ENCODE results near the gene DOCK1. TPM values are rescaled to one million over a fixed set of nuclear protein-coding genes. Genes with fewer than 3 reads are reported as not detected.

The DOCK1 gene
- polyA plus RNA-seq, 1 of the 3 experiments (the other 2 are of a cell fraction) = 15.5 TPM

GRCh38 chr10:127123626-127124025 is 218.4 kb downstream of the DOCK1 start:
- ChIA-PET CTCF (no interaction called here), POLR2A (no interaction called here)
- H3K9me3 ChIP-seq = no peaks in the 10 kb centered on the region
- H3F3A ChIP-seq (replicated peaks; ENCODE audit: insufficient read depth) = no peaks in the 10 kb centered on the region
- WGBS (ENCODE audit: low lambda C conversion rate) = 97% methylated on average over 6 of the region's 6 CpGs
- no peak overlapping the region for H3K9ac ChIP-seq
- H3K27me3 ChIP-seq (ENCODE audit: insufficient read depth) = no peaks in the 10 kb centered on the region
- H3K9me2 ChIP-seq = no peaks in the 10 kb centered on the region
- H2AFZ ChIP-seq (ENCODE audit: low read depth) = no peak overlapping the region
- H3K27ac ChIP-seq (ENCODE audit: low read depth in 2 of 2, low read length in 1 of 2) = no peak overlapping the region
- peaks cover 7% of the 10 kb centered on the region; the same call in 1 of the 2 replicates for H4K20me1 ChIP-seq (ENCODE audit: insufficient read depth)
- no peak overlapping the region for H3K4me2 ChIP-seq
- peaks cover 10 to 28% of the 10 kb centered on the region in 2 experiments for H3K36me3 ChIP-seq (replicated peaks in 1 of 2; ENCODE audit: control insufficient read depth in 1 of 2, insufficient read depth in 2 of 2, low read length in 1 of 2)
- no peaks in the 10 kb centered on the region for H3K79me2 ChIP-seq (ENCODE audit: insufficient read depth)
- no peak overlapping the region for H3K4me3 ChIP-seq (ENCODE audit: low read depth in 2 of 2, low read length in 1 of 2)
- TF ChIP-seq EZH2phosphoT487 (IDR thresholded peaks at IDR 0.05; ENCODE audit: borderline replicate concordance, low read depth) (no peak), MXI1 (IDR thresholded peaks at IDR 0.05; ENCODE audit: low read depth, low read length) (no peak), SMC3 (IDR thresholded peaks at IDR 0.05; ENCODE audit: low read depth, low read length) (no peak), RXRA (IDR thresholded peaks at IDR 0.05; ENCODE audit: borderline replicate concordance, low read depth) (no peak), EP300 (IDR thresholded peaks at IDR 0.05; ENCODE audit: borderline replicate concordance in 1 of 2, low read depth in 1 of 2, low read length in 1 of 2) (no peak), MEF2A (IDR thresholded peaks at IDR 0.05; ENCODE audit: borderline replicate concordance, low read depth) (no peak), YY1 (IDR thresholded peaks at IDR 0.05; ENCODE audit: low read depth) (no peak), MAX (IDR thresholded peaks at IDR 0.05; ENCODE audit: low read depth) (no peak), FOXJ3 (CRISPR knock-in tag; IDR thresholded peaks at IDR 0.05) (no peak)
- no peak for DNase-seq
- H3K4me1 ChIP-seq (ENCODE audit: control insufficient read depth in 1 of 2, insufficient read depth in 2 of 2, low read depth in 1 of 2, low read length in 1 of 2) = peaks cover 0 to 11% of the 10 kb centered on the region in 2 experiments; a peak in 2 of 4 replicates

- Histone ChIP-seq H3F3A (replicated peaks; ENCODE audit: insufficient read depth) (no peaks in the 10 kb centered on the region), H4K20me1 (ENCODE audit: insufficient read depth) (peaks cover 5% of the 10 kb centered on the region; the same call in 1 of the 2 replicates), H3K4me3 (ENCODE audit: low read depth in 2 of 2, low read length in 1 of 2) (no peak overlapping the region), H2AFZ (ENCODE audit: low read depth) (no peak overlapping the region), H3K9me3 (no peaks in the 10 kb centered on the region), H3K27ac (ENCODE audit: low read depth in 2 of 2, low read length in 1 of 2) (no peak overlapping the region), H3K27me3 (ENCODE audit: insufficient read depth) (no peaks in the 10 kb centered on the region), H3K9ac (no peak overlapping the region), H3K4me2 (no peak overlapping the region), H3K79me2 (ENCODE audit: insufficient read depth) (no peaks in the 10 kb centered on the region), H3K36me3 (replicated peaks in 1 of 2; ENCODE audit: control insufficient read depth in 1 of 2, insufficient read depth in 2 of 2, low read length in 1 of 2) (peaks cover 17 to 33% of the 10 kb centered on the region in 2 experiments), H3K4me1 (ENCODE audit: control insufficient read depth in 1 of 2, insufficient read depth in 2 of 2, low read depth in 1 of 2, low read length in 1 of 2) (peaks cover 0 to 5% of the 10 kb centered on the region in 2 experiments; a peak in 2 of 4 replicates), H3K9me2 (no peaks in the 10 kb centered on the region)
- ChIA-PET CTCF (interaction anchor here (1.1 kb wide), 1 partner anchor 18 kb away, joined by 3 read pairs; no protein-coding TSS in a partner anchor), POLR2A (no interaction called here)
- TF ChIP-seq FOSL2 (IDR thresholded peaks at IDR 0.05; ENCODE audit: borderline replicate concordance, low read depth) (no peak), EP300 (IDR thresholded peaks at IDR 0.05; ENCODE audit: borderline replicate concordance in 1 of 2, low read depth in 1 of 2, low read length in 1 of 2) (no peak), SIN3A (IDR thresholded peaks at IDR 0.05; ENCODE audit: borderline replicate concordance, low read depth, low read length) (no peak), NFIC (IDR thresholded peaks at IDR 0.05; ENCODE audit: borderline replicate concordance) (no peak), PBX3 (IDR thresholded peaks at IDR 0.05) (no peak)
- WGBS (ENCODE audit: low lambda C conversion rate) = 95% methylated on average over 9 of the region's 9 CpGs
- no peak for DNase-seq
Measured at GRCh38 chr10:127125331-127125730, 220.1 kb downstream of the DOCK1 start.

Measured in SK-N-SH (cell line).